ENCODE data around the gene CCNL2.
"Not testable (repeated sequence)": the region's sequence is repeated elsewhere in the genome, so short reads cannot be mapped to it uniquely, and the experiment has no call there.

The CCNL2 gene

DNA sequence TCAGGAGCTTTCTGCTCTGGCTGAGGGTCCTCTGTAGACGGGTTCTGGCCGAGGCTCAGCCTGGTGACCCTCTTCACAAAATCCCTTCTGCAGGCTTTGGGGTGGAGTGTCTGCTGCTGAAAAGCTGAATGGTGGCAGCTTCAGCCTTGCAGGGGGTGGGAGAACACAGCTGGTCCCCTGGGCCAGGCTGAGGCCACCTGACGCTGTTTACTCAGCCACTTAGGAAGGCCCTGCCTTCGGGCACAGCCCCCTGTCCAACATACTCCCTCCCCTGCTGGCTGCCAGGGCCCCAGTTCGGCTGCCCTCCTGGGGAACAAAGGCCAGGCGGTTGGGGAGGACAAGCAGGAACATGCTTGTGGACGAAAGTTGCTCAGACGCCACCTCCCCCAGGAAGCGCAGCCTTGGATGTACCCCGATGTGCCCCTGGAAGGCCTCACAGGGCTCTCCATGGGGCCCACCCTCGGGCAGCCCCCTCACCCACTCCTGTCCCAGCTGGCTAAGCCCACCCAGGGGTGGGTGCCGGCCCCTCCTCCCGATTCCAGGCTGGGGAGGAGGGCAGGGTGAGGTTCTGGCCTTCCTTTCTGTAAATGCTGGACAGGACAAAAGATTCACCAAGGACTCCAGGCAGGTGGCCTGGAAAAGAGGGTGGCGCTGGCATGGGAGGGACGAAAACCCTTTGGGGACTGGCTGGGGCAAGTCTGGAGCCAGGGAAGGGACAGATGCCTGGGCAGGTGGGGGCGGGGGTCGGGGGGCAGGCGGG lies 22.2 kb upstream of the CCNL2 start, which contains the start of gene ANKRD65:
Gene ANKRD65, minus strand, starts transcription at position 130 of the 760 bp plus-strand sequence. CDS start 271 bp downstream, outside the sequence.
- TF ChIP-seq, protein P1, sequence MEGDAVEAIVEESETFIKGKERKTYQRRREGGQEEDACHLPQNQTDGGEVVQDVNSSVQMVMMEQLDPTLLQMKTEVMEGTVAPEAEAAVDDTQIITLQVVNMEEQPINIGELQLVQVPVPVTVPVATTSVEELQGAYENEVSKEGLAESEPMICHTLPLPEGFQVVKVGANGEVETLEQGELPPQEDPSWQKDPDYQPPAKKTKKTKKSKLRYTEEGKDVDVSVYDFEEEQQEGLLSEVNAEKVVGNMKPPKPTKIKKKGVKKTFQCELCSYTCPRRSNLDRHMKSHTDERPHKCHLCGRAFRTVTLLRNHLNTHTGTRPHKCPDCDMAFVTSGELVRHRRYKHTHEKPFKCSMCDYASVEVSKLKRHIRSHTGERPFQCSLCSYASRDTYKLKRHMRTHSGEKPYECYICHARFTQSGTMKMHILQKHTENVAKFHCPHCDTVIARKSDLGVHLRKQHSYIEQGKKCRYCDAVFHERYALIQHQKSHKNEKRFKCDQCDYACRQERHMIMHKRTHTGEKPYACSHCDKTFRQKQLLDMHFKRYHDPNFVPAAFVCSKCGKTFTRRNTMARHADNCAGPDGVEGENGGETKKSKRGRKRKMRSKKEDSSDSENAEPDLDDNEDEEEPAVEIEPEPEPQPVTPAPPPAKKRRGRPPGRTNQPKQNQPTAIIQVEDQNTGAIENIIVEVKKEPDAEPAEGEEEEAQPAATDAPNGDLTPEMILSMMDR (IDR thresholded peaks at IDR 0.05; ENCODE audit: extremely low read depth, missing control alignments), result no peak
- DNase-seq (ENCODE audit: low spot score), result peak; percentile 21

DNA sequence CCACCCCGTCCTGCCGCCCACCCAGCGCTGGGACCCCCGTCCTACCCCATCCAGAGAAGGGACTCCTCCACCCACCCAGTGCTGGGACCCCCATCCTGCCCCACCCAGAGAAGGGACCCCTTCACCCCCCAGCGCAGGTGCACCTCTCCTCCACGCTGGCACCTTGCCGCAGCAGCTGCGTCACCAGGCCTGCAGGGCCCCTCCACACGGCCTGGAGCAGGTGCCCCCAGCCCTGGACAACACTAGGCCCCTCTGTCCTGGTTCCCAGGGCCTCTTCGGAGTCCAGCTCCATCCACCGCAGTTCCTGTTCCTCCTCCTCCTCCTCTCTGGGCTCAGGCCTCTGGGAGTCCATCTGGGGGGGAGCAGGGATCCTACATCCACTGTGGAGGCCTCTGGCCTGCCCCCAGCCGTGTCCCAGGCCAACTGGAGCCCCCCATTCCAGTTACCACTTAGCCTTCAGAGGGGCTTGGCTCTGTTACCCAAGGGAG lies 21.6 kb upstream of the CCNL2 start:
- DNase-seq (ENCODE audit: low spot score), result peak; percentile 25
- TF ChIP-seq, protein P1 (IDR thresholded peaks at IDR 0.05; ENCODE audit: extremely low read depth, missing control alignments), result no peak

DNA sequence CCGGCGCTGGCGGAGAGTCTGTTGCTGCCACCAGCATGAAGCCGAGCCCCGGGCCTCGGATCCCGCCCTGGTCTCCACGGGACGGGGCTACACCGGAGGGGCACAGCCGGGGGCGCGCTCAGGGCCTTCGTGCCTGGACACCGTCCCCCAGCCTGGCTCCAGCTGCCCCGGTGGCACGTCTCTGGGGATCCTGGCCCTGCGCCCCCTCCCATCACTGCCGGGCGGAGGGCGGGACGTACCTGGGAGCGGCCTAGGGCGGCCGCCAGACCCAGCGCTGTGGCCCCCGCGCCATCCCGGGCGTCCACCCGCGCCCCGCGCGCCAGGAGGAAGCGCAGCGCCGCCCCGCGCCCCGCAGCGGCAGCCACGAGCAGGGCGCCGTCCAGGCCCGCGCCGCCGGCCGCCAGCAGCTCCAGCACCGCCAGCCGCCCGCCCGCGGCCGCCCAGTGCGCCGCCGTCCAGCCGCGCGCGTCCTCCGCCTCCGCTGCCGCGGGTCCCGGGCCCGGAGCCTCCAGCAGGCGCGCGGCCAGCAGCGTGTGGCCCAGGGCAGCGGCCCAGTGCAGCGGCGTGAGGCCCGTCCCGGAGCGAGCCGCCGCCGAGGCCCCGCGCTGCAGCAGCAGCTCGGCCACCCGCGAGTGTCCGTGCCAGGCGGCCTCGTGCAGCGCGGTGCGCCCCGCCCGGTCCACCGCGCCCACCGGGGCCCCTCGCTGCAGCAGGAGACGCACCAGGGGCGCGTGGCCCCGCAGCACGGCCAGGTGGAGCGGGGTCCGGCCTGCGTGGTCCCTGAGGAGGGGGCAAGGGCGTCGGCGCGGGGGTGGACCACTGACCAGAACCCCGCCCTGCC lies 20.9 kb upstream of the CCNL2 start:
- DNase-seq (ENCODE audit: low spot score), result peak; percentile 69
- TF ChIP-seq, protein P1 (IDR thresholded peaks at IDR 0.05; ENCODE audit: extremely low read depth, missing control alignments), result no peak

DNA sequence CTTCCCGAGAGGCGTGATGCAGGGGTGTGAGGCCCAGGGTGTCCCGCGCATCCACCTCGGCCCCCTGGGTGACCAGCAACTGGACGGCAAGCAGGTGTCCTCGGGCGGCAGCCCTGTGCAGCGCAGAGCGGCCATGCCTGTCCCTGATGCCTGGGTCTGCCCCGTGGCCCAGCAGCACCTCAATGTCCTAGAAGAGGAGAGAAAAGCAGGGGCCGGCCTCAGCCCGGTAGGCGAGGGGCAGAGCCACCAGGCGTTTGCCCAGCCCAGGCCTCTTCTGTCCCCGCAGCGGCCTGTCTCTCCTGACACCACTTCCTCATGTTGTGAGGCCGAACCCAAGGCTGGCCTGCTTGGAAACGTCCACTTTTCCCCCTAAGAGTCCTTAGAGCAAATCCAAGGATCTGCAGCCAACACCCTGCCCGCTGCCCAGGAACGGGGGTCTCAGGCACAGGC lies 20.3 kb upstream of the CCNL2 start:
- no peak for DNase-seq (ENCODE audit: low spot score)
- TF ChIP-seq, protein P1 (IDR thresholded peaks at IDR 0.05; ENCODE audit: extremely low read depth, missing control alignments), result no peak

DNA sequence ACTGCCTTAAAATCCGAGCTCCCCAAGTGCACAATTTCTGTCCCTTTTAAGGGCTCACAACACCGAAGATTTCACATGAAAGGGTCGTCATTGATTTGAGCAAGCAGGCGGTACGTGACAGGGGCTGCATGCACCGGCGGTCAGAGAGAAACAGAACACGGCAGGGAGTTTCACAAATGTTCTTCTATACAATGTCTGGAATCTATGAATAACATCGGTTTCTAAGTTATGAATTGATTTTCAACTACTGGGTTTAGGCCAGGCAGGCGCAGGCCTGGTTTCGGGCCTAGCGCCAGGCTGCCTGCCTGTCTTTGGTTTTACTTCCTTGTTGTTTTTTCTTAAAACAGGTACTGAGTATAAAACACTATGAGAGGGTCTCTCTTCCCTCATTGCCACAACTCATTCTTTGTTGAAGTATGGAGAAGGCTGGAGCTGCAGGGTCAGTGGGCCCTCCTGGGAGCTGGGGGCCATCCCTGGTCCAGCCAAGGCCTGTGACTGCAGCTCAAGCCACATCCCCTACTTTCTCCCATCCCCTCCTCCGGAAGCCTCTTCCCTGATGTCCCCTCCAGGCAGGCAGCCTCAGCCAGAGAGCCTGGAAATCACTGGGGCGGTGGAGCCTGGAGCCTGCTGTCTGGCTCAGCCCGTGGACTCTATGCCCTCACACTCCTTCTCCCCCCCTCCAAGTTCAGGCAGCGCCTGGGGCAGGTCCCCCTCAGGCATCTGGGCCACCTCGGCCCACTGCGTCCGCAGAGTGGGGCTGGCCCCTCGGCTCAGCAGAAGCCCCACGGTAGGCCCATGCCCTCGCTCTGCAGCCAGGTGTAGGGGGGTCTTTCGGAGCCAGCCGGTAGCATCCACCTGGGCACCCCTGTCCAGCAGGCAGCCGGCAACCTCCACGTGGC lies 19.6 kb upstream of the CCNL2 start:
- TF ChIP-seq, protein P1 (IDR thresholded peaks at IDR 0.05; ENCODE audit: extremely low read depth, missing control alignments), result no peak
- no peak for DNase-seq (ENCODE audit: low spot score)

DNA sequence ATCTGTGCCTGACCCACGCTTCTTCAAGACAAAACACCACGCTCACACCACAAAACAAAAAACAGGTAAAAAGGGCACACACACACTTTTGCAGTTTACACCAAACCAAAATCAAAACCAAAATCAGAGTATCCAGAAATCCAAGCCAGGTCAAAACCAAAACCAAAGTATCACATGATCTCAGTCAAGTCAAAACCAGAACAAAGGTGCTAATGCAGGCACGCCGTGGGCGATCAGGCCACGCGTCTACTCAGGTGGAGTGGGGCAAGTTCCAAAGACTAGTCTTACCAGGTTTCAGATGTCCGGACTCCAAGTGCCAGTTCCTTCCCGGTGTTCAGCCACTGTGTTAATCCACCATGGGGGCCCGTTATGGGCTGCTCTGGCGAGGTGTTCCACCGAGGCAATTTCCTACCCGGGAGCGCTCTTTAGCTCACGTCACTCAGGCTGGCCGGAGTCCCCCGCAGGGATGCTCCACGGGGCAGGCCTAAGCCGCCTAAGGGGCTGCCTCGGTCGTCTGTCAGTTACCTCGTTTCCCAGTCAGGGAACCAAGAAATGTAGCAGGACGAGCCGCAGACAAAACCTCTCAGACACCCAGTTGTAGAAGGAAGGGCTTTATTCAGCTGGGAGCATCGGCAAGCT lies 18.8 kb upstream of the CCNL2 start:
- not testable (repeated sequence) for DNase-seq (ENCODE audit: low spot score)

DNA sequence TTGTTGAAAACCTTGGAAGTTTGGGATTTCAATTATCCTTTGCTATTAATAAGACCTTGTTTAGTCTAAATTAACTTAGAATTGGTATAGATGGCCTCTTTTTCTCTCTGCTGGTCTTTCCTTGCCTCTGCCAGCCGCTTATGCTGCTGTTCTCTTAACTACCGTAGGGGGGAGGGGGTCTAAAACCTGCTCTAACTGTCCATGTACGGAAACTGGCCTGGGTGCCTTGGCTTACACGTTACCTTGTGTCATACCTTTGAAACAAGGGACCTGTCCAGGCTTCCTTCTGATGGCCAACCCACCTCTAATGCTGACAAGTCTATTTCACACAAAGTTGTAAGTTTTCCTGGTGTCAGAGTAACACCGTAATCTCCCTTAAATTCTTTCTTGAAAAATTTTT lies 18.3 kb upstream of the CCNL2 start:
- not testable (repeated sequence) for DNase-seq (ENCODE audit: low spot score)

Data from GM20000 (cell line).